ENCODE results near the gene SLC6A20.

Gene SLC6A20

GRCh38 chr3:45799586-45799985 is 3.2 kb upstream of the SLC6A20 start:
- no peak for DNase-seq

- DNase-seq, result no peak
Measured at GRCh38 chr3:45798034-45798433, 1.7 kb upstream of the SLC6A20 start.

GRCh38 chr3:45796902-45797637 is 734 bp upstream of the SLC6A20 start:
- no peak for DNase-seq

- DNase-seq, result no peak
Measured at GRCh38 chr3:45795509-45795881, 841 bp downstream of the SLC6A20 start.

GRCh38 chr3:45794660-45795059 is 1.7 kb downstream of the SLC6A20 start:
- DNase-seq, result no peak

- DNase-seq, result no peak
Measured at GRCh38 chr3:45794177-45794560, 2.2 kb downstream of the SLC6A20 start.

GRCh38 chr3:45793482-45794176 is 2.7 kb downstream of the SLC6A20 start:
- no peak for DNase-seq

GRCh38 chr3:45792516-45793172 is 3.7 kb downstream of the SLC6A20 start:
- DNase-seq, result no peak

- DNase-seq, result no peak
Measured at GRCh38 chr3:45792036-45792435, 4.3 kb downstream of the SLC6A20 start.

- DNase-seq, result no peak
Measured at GRCh38 chr3:45790596-45790995, 5.7 kb downstream of the SLC6A20 start.

GRCh38 chr3:45789235-45789812 is 7.0 kb downstream of the SLC6A20 start:
- no peak for DNase-seq

- no peak for DNase-seq
Measured at GRCh38 chr3:45787551-45787950, 8.8 kb downstream of the SLC6A20 start.

GRCh38 chr3:45786801-45787495 is 9.4 kb downstream of the SLC6A20 start:
- DNase-seq, result no peak

- no peak for DNase-seq
Measured at GRCh38 chr3:45785605-45786150, 10.7 kb downstream of the SLC6A20 start.

- no peak for DNase-seq
Measured at GRCh38 chr3:45783667-45784066, 12.7 kb downstream of the SLC6A20 start.

GRCh38 chr3:45782381-45782780 is 14.0 kb downstream of the SLC6A20 start:
- no peak for DNase-seq

- no peak for DNase-seq
Measured at GRCh38 chr3:45781841-45782240, 14.5 kb downstream of the SLC6A20 start.

GRCh38 chr3:45781271-45781670 is 15.1 kb downstream of the SLC6A20 start:
- DNase-seq, result no peak

- DNase-seq, result no peak
Measured at GRCh38 chr3:45779746-45780735, 16.3 kb downstream of the SLC6A20 start.

- DNase-seq, result no peak
Measured at GRCh38 chr3:45778761-45779201, 17.6 kb downstream of the SLC6A20 start.

GRCh38 chr3:45777746-45778386 is 18.5 kb downstream of the SLC6A20 start:
- no peak for DNase-seq

Measured in NCI-H1694 treated with DMSO at 0.1 percent for 48 hours (cell line).